ACC112 (cell line): ENCODE data around the gene SPESP1.

ENCODE experiments used
- H2AFZ ChIP-seq: fragments of 200-600 bp; sonication (generic); one replicate; pipeline ENCODE4 v1.6.0; 2017; ENCODE audit warnings: antibody characterized with exemption, low read length; ENCODE audit not compliant: unreplicated experiment
- H3K27ac ChIP-seq: fragments of 200-600 bp; sonication (generic); 2 replicates; pipeline ENCODE4 v1.5.1; 2014; ENCODE audit warnings: low read depth, mild to moderate bottlenecking, antibody characterized with exemption, low read length, moderate library complexity
- H3K27me3 ChIP-seq: fragments of 200-600 bp; sonication (generic); 2 replicates; pipeline ENCODE4 v1.6.1; 2014; ENCODE audit warnings: mild to moderate bottlenecking, antibody characterized with exemption, low read length, moderate library complexity, mixed read lengths; ENCODE audit not compliant: insufficient read depth
- H3K36me3 ChIP-seq: fragments of 200-600 bp; sonication (generic); 2 replicates; pipeline ENCODE4 v1.6.1; 2016; ENCODE audit warnings: mild to moderate bottlenecking, antibody characterized with exemption, low read length, moderate library complexity, mixed read lengths; ENCODE audit not compliant: insufficient read depth
- H3K4me1 ChIP-seq: fragments of 200-600 bp; sonication (generic); one replicate; pipeline ENCODE4 v1.6.1; 2016; ENCODE audit warnings: low read length, mixed read lengths; ENCODE audit not compliant: insufficient read depth, unreplicated experiment, control insufficient read depth
- H3K4me3 ChIP-seq: fragments of 200-600 bp; sonication (generic); 2 replicates; pipeline ENCODE4 v1.5.1; 2014; ENCODE audit warnings: mild to moderate bottlenecking, low read depth, low read length
- H3K79me2 ChIP-seq: fragments of 200-600 bp; sonication (generic); one replicate; pipeline ENCODE4 v1.6.0; 2016; ENCODE audit warnings: low read length; ENCODE audit not compliant: control insufficient read depth, unreplicated experiment, insufficient read depth

The SPESP1 gene

DNA sequence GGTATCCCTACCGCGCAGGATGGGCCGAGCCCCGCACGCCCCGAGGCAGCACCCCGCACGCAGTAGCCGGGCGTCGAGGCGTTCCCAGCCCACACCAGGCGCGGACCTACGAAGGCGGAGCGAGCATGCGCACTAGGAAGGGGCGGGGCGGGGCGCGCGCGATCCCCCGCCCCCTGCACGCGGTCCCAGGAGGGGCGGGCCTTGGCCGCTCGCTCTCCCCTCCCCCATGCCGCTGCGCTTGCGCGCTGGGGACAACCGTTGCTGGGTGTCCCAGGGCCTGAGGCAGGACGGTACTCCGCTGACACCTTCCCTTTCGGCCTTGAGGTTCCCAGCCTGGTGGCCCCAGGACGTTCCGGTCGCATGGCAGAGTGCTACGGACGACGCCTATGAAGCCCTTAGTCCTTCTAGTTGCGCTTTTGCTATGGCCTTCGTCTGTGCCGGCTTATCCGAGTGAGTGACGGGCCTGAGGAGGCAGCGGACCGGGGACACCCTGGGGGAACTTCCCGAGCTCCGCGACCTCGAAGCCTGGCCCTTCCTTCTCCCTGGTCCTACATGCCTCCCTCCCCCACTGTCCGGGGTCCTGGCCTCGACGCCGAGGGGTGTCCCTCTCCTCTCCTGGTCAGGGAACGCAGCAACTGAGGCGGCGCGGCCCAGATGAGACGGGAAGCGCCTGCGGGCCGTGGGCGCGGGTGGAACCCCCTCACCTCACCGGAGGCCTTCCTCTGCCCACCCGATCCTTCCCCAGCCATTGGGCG is at the start of gene SPESP1:
SPESP1 (plus strand) TSS at position 258 of the 755 bp plus-strand sequence; CDS start at position 387, 129 bp downstream.
- H3K4me3 ChIP-seq: no peak within 1 kb of the TSS
- no peak within 1 kb of the TSS for H3K27ac ChIP-seq
- H3K27me3 ChIP-seq: peaks cover 25% of the 10 kb centered on the region
- H2AFZ ChIP-seq: no peak within 1 kb of the TSS
- H3K79me2 ChIP-seq: no peaks in the 10 kb centered on the region
- H3K4me1 ChIP-seq: no peaks in the 10 kb centered on the region
- H3K36me3 ChIP-seq: no peaks in the 10 kb centered on the region

DNA sequence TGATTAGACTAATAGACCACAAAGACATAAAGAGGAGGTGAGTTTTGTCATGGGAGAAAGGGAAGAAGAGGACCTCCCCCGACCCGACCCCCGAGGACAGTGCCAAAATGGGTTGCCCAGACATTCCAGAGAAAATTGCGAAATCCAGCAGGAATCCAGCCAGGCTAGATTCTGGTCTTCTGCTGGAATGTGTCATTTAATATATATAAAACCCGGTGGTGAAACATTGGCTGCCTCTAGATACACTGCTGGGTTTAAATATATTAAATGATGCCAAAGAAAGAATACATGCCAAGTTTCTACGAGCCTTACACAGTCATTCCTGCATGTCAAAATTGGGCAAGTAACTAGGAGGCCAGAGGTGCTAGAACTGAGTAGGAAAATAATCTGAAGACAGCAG is 45.3 kb upstream of the SPESP1 start:
- Histone ChIP-seq H3K4me1 (peaks cover 11% of the 10 kb centered on the region), H2AFZ (no peak overlapping the region), H3K27ac (no peak overlapping the region), H3K27me3 (no peaks in the 10 kb centered on the region), H3K4me3 (no peak overlapping the region), H3K79me2 (no peaks in the 10 kb centered on the region), H3K36me3 (no peaks in the 10 kb centered on the region)

DNA sequence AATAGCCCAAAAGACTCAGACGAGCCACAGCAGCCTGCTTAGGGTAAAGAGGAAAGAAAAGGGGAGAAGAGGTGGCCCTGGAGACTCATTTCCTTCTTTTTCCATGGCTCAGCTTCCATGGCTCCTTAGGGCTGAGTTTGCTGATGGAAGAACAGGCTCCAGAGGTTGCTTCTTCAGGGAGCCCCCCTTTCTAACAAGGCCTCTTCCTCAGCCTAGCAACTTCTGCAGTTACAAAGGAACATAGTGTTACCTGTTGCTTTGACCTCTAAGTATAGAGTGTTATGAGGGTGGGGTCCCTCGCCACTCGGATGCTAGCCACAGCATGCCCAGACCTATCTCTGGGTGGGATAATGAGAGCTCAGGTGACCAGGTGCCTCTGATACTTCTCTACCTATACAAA is 43.2 kb upstream of the SPESP1 start:
- Histone ChIP-seq H3K4me1 (peaks cover 11% of the 10 kb centered on the region), H3K27me3 (peaks cover 4% of the 10 kb centered on the region), H3K27ac (no peak overlapping the region), H2AFZ (no peak overlapping the region), H3K36me3 (no peaks in the 10 kb centered on the region), H3K4me3 (no peak overlapping the region), H3K79me2 (no peaks in the 10 kb centered on the region)

DNA sequence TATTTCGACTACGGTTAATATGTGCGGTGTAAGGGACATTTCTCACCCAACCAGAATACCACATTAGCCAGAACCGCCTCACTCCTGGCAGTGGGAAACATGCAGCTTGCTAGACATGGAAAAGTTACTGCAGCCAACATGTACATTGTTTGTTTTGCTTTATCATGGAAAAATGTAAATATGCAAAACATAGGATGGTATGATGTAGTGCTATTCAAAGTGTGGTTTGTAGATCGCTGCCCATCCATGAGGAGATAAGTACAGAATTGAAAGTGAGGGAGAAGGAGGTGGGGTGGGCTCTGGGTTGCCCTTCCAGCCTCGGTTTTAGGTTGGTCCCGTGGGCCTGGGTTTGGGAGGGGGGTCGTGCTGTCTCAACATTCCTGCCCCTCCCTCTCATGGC is 42.5 kb upstream of the SPESP1 start:
- Histone ChIP-seq H3K27ac (no peak overlapping the region), H3K27me3 (peaks cover 10% of the 10 kb centered on the region), H2AFZ (no peak overlapping the region), H3K36me3 (no peaks in the 10 kb centered on the region), H3K4me1 (peaks cover 11% of the 10 kb centered on the region), H3K79me2 (no peaks in the 10 kb centered on the region), H3K4me3 (no peak overlapping the region)

DNA sequence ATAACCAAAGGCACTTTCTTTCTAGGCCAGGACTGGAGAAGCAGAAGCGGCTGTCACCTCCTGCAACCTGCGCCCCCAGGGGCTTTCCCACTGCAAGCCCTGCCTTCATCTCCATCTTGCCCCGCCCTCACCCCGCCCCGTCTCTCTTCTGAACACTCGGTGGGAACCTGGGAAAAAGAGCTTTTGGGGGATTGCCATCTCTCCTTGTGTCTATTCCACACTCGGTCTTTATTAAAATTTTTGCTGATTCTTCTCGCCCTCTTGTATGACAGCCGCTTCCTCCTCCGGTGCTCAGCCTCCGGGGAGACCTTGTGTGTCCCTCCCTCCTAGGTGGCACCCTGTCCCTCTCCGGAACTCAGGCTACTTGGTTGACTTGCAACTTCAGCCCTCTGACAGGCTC is 41.9 kb upstream of the SPESP1 start:
- H3K79me2 ChIP-seq: no peaks in the 10 kb centered on the region
- H3K27me3 ChIP-seq: peaks cover 13% of the 10 kb centered on the region
- H3K4me1 ChIP-seq: peaks cover 11% of the 10 kb centered on the region
- no peak overlapping the region for H3K4me3 ChIP-seq
- no peaks in the 10 kb centered on the region for H3K36me3 ChIP-seq
- no peak overlapping the region for H2AFZ ChIP-seq
- no peak overlapping the region for H3K27ac ChIP-seq

DNA sequence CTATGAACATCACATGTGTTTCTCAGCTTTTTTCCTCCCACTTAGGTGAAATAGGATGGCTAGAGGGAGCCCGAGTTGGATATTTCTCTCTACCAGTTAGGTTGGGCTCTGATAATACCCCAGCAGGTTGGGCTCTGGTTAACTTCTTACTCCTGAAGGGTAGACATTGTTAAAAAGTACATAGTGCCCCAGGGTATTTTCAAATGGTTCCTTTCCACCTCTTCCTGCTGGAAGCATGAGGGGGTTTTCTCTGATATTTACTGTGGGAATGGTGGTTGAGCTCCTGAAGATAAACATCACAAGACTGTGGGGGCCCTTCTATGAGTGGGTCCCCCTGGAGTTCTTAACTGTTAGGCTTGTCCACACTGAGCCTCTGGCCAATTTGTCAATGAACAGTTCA is 36.1 kb upstream of the SPESP1 start:
- Histone ChIP-seq H3K79me2 (no peaks in the 10 kb centered on the region), H3K36me3 (no peaks in the 10 kb centered on the region), H3K27ac (no peak overlapping the region), H3K4me3 (no peak overlapping the region), H3K4me1 (no peaks in the 10 kb centered on the region), H2AFZ (no peak overlapping the region), H3K27me3 (peaks cover 42% of the 10 kb centered on the region)

DNA sequence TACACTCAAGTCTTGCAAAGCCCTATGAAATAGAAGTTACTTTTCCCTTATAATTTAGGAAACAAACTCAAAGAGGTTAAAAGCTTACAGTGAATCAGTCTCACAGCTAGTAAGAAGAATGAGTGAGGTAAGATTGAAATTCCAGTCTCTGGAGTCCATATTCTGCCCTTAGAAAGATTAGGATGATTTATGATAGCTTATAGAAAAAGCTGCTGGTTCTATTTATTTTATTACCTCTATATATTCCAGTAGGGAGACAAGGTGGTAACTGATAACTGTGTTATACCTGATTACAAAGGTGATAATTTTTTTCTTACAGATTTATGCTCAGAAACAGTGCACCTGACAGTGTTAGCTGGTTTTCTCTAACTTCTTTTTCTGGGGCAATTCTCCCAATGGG is 34.1 kb upstream of the SPESP1 start:
- Histone ChIP-seq H3K27ac (no peak overlapping the region), H2AFZ (no peak overlapping the region), H3K27me3 (peaks cover 56% of the 10 kb centered on the region), H3K4me3 (no peak overlapping the region), H3K36me3 (no peaks in the 10 kb centered on the region), H3K79me2 (no peaks in the 10 kb centered on the region), H3K4me1 (no peaks in the 10 kb centered on the region)

DNA sequence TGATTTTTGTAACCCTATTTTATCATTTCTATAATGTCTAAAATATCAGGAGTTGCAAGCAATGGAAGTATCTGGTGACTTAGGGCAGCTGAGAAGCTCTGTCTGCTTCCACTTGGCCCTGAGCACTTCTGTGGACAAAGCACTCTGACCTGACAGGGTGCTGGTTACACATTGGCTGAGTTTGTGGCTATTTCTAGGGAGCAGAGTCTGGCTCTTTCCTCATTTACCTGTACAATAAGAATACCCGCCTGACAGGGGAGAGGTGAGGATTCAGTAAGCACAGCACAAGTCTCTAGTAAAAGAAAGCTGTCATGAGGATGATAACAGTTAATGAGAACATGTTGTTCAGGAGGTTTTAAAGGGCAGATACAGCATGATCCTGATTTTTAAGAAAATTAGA is 33.3 kb upstream of the SPESP1 start:
- H3K4me3 ChIP-seq: no peak overlapping the region
- no peaks in the 10 kb centered on the region for H3K36me3 ChIP-seq
- no peaks in the 10 kb centered on the region for H3K4me1 ChIP-seq
- peaks cover 54% of the 10 kb centered on the region for H3K27me3 ChIP-seq
- H2AFZ ChIP-seq: no peak overlapping the region
- no peaks in the 10 kb centered on the region for H3K79me2 ChIP-seq
- H3K27ac ChIP-seq: no peak overlapping the region

DNA sequence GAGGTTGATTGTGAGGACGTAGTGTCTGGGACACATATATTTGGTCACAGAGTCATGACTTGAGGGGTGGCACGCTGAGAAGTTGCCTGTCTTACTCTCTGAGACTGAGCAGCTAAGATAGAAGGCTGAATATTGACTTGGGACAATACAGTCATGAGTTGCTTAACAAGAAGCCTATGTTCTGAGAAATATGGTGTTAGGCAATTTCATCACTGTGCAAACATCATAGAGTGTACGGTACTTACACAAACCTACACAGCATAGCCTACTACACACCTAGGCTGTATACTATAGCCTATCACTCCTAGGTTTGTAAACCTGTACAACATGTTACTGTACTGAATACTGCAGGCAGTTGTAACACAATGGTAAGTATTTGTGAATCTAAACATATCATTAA is 30.3 kb upstream of the SPESP1 start:
- H3K4me1 ChIP-seq: no peaks in the 10 kb centered on the region
- H3K27ac ChIP-seq: no peak overlapping the region
- no peak overlapping the region for H2AFZ ChIP-seq
- peaks cover 58% of the 10 kb centered on the region for H3K27me3 ChIP-seq
- H3K4me3 ChIP-seq: no peak overlapping the region
- H3K36me3 ChIP-seq: no peaks in the 10 kb centered on the region
- H3K79me2 ChIP-seq: no peaks in the 10 kb centered on the region

DNA sequence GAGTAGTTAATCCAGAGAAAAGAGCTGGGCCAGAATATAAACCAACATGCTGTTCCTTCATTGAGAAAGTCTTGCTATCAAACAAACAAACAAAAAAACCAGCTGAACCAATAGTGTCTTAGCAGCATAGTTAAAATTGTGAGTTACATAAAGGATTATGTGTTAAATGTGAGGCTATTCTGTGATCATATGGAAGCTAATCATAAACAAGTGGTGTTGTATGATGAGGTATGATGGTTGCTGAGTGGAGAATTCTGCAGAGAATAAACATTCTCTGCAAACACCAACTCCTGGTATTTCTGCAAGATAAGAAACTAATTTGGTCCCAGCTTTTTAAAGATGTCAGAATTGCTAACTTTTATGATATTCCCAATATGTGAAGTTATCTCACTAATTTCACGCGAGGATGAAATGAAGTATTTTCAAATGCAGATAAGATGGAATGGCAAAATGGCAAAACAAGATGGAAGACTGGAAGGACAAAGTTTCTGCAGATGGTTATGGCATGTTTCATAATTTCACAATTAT is 22.9 kb upstream of the SPESP1 start:
- no peak overlapping the region for H2AFZ ChIP-seq
- no peaks in the 10 kb centered on the region for H3K4me1 ChIP-seq
- no peaks in the 10 kb centered on the region for H3K79me2 ChIP-seq
- no peaks in the 10 kb centered on the region for H3K36me3 ChIP-seq
- H3K4me3 ChIP-seq: no peak overlapping the region
- no peak overlapping the region for H3K27ac ChIP-seq
- peaks cover 82% of the 10 kb centered on the region for H3K27me3 ChIP-seq

DNA sequence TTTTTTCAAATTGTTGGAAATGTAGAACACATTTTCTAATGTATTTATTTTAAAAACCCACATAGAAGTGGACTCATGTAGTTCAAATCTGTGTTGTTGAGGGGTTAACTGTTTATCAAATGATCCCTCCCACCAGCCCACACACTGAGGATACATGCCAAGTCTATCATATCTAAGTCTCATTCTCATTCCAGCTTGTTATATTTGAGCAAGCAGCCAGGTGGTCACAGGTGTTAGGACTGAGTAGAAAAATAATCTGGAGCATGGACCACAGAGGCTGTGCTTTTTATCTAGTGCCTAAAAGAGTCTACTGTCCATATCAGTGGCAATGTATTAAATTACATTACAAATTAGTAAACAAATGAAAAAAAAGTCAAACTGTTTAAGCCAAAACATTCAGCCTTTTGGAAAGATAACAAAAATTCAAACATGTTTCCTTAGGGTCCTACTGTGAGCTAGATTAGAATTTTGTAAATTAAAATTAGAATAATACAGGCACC is 20.7 kb upstream of the SPESP1 start:
- no peak overlapping the region for H3K27ac ChIP-seq
- no peaks in the 10 kb centered on the region for H3K4me1 ChIP-seq
- H2AFZ ChIP-seq: no peak overlapping the region
- no peak overlapping the region for H3K4me3 ChIP-seq
- H3K27me3 ChIP-seq: peaks cover 74% of the 10 kb centered on the region
- no peaks in the 10 kb centered on the region for H3K79me2 ChIP-seq
- H3K36me3 ChIP-seq: no peaks in the 10 kb centered on the region
